NT2/D1 (cell line): ENCODE measurements around the gene RAP2B.

Source experiments
- SUZ12 ChIP-seq: IDR thresholded peaks from 2 replicates; pipeline ENCODE4 v1.6.1; 2011; ENCODE audit not compliant: insufficient read length, insufficient read depth; ENCODE audit errors: extremely low read depth
- YY1 ChIP-seq: IDR thresholded peaks from 2 replicates; pipeline ENCODE4 v1.6.1; 2011; ENCODE audit not compliant: insufficient read length, insufficient read depth
- ZNF274 ChIP-seq: IDR thresholded peaks from 2 replicates; pipeline ENCODE4 v1.6.1; 2011; ENCODE audit warnings: mild to moderate bottlenecking, low read depth, low read length

DNA sequence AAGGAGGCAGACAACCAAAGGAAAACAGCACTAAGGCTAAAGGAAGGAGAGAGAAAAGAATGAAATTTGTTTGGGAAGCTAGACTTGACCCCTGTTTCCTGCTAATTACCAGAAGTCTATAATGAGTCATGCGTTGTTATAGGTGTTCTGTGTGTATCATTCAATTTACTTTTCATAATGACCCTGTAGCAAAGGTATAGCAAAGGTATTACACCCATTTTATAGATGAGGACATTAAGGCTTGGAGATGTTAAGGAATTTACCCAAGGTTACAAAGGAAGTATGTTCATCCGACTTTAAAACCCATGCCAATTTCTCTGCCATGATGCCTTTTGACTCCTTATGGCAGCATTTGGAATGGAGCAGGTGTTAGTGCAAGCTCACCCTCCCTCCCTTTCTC is 54.9 kb downstream of the RAP2B start:
- TF ChIP-seq SUZ12: no peak
- no peak for TF ChIP-seq YY1
- TF ChIP-seq ZNF274: no peak
